Measurements from ENCODE around the gene MYH6. TPM values are rescaled to one million over a fixed set of nuclear protein-coding genes. Genes with fewer than 3 reads are reported as not detected.
"Not testable (repeated sequence)": the region's sequence is repeated elsewhere in the genome, so short reads cannot be mapped to it uniquely, and the experiment has no call there.

The MYH6 gene
- total RNA-seq, 1 donor = under 0.01 TPM

- no peak for DNase-seq (ENCODE audit: low read depth in 2 of 3, low spot score in 2 of 3)
Measured at GRCh38 chr14:23436327-23437132, 28.5 kb upstream of the MYH6 start.

GRCh38 chr14:23435543-23436326 is 27.7 kb upstream of the MYH6 start, which contains the start of gene MYH7:
Gene MYH7, minus strand, starts transcription at chr14:23435660. Its CDS starts 1,928 bp downstream, at chr14:23433732.
- DNase-seq (ENCODE audit: low read depth in 2 of 3, low spot score in 2 of 3) = no peak

GRCh38 chr14:23434488-23435222 is 26.6 kb upstream of the MYH6 start:
- no peak for DNase-seq (ENCODE audit: low read depth in 2 of 3, low spot score in 2 of 3)

- no peak for DNase-seq (ENCODE audit: low read depth in 2 of 3, low spot score in 2 of 3)
Measured at GRCh38 chr14:23433457-23433856, 25.4 kb upstream of the MYH6 start.

GRCh38 chr14:23432946-23433345 is 24.9 kb upstream of the MYH6 start:
- no peak for DNase-seq (ENCODE audit: low read depth in 2 of 3, low spot score in 2 of 3)

- no peak for DNase-seq (ENCODE audit: low read depth in 2 of 3, low spot score in 2 of 3)
Measured at GRCh38 chr14:23432102-23432925, 24.2 kb upstream of the MYH6 start.

- no peak for DNase-seq (ENCODE audit: low read depth in 2 of 3, low spot score in 2 of 3)
Measured at GRCh38 chr14:23431486-23431885, 23.4 kb upstream of the MYH6 start.

GRCh38 chr14:23430723-23431085 is 22.6 kb upstream of the MYH6 start:
- DNase-seq (ENCODE audit: low read depth in 2 of 3, low spot score in 2 of 3) = peak in 2 of 3 donors; percentile 9 to 31

GRCh38 chr14:23430016-23430722 is 22.1 kb upstream of the MYH6 start:
- DNase-seq (ENCODE audit: low read depth in 2 of 3, low spot score in 2 of 3) = no peak

GRCh38 chr14:23428686-23429495 is 20.8 kb upstream of the MYH6 start:
- no peak for DNase-seq (ENCODE audit: low read depth in 2 of 3, low spot score in 2 of 3)

- not testable (repeated sequence) for DNase-seq (ENCODE audit: low read depth in 2 of 3, low spot score in 2 of 3)
Measured at GRCh38 chr14:23425798-23426197, 17.7 kb upstream of the MYH6 start.

GRCh38 chr14:23425169-23425568 is 17.1 kb upstream of the MYH6 start:
- no peak for DNase-seq (ENCODE audit: low read depth in 2 of 3, low spot score in 2 of 3)

GRCh38 chr14:23423657-23424056 is 15.6 kb upstream of the MYH6 start:
- DNase-seq (ENCODE audit: low read depth in 2 of 3, low spot score in 2 of 3) = no peak

GRCh38 chr14:23421594-23421993 is 13.5 kb upstream of the MYH6 start:
- no peak for DNase-seq (ENCODE audit: low read depth in 2 of 3, low spot score in 2 of 3)

- DNase-seq (ENCODE audit: low read depth in 2 of 3, low spot score in 2 of 3) = not testable (repeated sequence)
Measured at GRCh38 chr14:23419646-23420045, 11.6 kb upstream of the MYH6 start.

- no peak for DNase-seq (ENCODE audit: low read depth in 2 of 3, low spot score in 2 of 3)
Measured at GRCh38 chr14:23418021-23418420, 9.9 kb upstream of the MYH6 start.

GRCh38 chr14:23417269-23417668 is 9.2 kb upstream of the MYH6 start:
- not testable (repeated sequence) for DNase-seq (ENCODE audit: low read depth in 2 of 3, low spot score in 2 of 3)

- no peak for DNase-seq (ENCODE audit: low read depth in 2 of 3, low spot score in 2 of 3)
Measured at GRCh38 chr14:23416801-23417200, 8.7 kb upstream of the MYH6 start.

All from hematopoietic multipotent progenitor cell (in vitro differentiated cells).